NCI-H2196 (cell line): ENCODE measurements around the gene F2.
A peak's percentile ranks its signal among the peaks of the same experiment; 100 is the strongest.
"Not testable (repeated sequence)": the region's sequence is repeated elsewhere in the genome, so short reads cannot be mapped to it uniquely, and the experiment has no call there.

ENCODE experiments used
- DNase-seq: peaks from one replicate; lab custom pipeline; 2025; ENCODE audit not compliant: unreplicated experiment; lab: John Stamatoyannopoulos, UW

F2 gene

GRCh38 chr11:46684367-46684766 is 34.6 kb upstream of the F2 start:
- DNase-seq = no peak

DNA sequence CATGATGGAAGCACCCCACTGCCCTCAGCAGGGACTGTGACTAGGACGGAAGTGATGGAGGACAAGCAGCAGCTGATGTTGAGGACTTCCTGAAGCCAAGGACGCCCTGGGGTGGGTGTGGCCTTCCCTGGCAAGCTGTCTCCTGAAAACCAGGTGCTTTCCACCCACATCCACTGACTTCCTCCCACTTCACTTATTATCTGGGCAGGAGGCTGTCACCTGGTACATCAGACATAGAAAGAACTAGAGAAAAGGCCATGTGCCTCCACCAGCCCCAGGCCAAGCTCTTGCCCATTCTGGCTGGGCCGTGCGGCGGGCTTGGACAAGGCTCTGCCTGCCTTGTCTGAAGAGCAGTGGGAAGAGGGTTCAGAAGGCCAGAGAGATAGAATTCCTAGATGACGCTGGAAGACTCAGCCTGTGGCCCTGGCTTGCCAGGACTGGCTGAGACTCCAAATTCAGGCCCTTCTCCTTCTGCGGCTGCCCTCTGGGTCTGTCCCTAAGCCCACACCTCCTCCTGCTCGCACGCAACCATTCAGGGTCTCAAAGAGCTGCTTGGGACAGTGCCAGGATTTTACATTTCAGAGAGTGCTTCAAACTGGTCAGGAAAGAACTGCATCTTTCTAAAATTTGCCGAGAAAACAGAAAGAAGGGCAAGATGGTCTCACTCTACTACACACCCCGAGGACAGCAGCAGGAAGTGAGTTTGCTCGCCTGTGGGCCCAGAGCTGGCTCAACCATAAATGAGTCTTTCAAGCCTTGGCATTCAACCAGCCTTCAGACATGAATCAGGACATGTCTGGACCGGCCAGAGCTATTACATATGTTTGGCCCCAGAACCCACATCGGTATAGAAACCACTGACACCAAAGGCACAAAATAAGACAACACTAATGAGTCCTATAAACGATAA is 31.9 kb upstream of the F2 start:
- peak; percentile 87 for DNase-seq

DNA sequence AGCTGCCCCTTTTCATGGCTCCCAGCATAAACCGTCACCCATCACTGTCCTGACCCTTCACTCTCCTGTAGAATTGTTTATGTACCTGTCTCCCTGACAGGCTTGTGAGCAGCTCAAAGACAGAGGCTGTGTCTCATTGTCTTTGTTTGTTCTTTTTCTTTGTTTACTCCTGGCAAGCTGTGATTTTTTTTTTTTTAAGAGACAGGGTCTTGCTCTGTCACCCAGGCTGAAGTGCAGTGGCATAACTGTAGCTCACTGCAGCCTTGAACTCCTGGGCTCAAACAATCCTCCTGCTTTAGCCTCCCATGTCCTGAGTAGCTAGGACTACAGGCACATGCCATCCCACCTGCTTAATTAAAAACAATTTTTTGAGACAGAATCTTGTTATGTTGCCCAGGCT is 28.3 kb upstream of the F2 start:
- DNase-seq = no peak

GRCh38 chr11:46692450-46692849 is 26.6 kb upstream of the F2 start:
- DNase-seq = no peak

DNA sequence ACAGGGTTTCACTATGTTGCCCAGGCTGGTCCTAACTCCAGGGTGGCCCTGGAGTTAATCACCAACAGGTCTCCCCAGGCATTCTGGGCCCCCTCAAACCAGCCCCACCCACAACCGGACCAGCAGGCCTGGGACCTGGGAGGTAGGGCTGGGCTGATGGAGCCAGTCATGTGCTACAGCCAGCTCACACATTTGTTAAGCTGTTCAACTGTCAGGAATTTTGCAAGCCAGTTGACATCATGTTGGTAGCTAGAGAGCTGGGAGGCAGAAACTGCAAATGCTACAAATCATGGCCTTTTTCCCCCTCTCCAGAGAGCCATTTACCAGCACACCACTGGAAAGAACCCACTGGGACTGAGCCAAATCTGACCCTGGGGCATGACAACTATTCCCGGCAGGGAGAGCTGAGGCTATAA is 25.4 kb upstream of the F2 start:
- no peak for DNase-seq

GRCh38 chr11:46694072-46694471 is 24.9 kb upstream of the F2 start:
- no peak for DNase-seq

DNA sequence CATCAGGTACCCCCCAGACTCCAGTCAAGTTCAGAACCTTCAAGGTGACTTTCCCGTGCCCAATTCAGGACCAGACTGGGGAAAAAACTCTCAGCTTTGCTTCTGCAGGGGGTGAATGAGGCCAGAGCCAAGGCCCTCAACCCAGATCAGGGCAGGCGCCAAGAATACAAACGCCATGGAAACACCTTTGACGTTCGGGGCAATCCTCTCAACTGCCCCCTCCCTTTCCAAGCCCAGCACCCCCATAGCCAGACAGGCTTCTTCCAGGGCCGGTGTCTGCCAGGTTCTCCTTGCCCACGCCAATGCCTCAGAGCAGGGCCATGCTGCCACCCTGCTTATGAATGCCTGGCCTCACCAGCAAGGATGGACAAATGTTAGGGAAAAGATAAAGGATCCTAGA is 24.4 kb upstream of the F2 start:
- no peak for DNase-seq

GRCh38 chr11:46695345-46696211 is 23.4 kb upstream of the F2 start:
- DNase-seq = no peak

DNA sequence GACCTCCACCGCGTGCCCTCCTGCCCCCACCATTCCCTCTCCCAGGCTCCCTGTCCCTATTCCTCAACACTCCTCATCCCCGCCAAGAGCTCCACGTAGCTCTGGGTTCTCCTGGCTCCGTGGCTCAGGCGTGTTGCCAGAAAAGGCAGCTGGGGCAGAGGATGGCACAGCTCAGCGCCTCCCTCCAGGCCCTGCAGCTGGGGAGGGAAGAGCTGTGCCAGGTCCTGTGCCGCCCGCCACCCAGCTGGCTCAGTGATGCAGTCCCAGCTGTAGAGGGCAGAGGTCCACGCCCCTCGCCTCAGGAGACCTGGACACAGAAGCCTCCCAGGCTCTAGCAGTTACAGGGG is 22.8 kb upstream of the F2 start:
- peak; percentile 91 for DNase-seq

DNA sequence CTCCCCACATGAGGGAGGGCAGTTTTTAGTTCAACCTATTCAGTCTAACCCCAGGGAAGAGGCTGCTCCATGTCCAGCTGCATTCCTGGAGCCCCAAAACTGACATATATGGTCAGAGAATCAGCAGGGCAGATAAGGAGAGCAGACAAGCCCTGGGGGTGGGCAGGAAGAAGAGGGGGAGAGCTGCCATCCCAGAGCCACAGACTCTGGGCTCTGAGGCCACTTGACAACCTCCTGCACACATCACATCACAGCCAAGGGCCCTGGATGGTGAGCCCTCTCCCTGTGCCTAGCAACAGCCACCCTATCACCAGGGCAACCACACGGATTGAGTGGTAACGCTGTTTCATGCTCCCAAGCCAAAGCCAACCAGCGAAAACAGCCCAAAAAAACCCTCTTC is 21.7 kb upstream of the F2 start:
- peak; percentile 62 for DNase-seq

- no peak for DNase-seq
Measured at GRCh38 chr11:46697723-46698122, 21.3 kb upstream of the F2 start.

DNA sequence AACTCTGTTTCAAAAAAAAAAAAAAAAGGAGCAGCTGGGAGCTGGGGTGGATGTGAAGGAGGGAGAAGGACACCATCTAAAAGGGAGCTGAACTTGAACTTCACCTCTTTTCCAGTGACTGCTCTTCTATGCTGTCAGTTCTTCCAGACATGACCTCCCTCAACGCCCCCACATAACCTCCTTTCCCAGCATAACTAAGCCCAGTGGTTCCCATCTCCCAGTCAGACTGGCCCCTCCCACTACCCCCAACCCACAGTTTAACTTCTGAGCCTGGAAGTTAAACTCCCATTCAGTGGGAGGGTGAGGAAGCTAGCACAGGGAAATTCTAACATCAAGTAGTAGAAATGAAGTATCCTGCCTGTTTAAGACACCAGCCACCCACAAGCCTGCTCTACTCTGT is 20.4 kb upstream of the F2 start:
- DNase-seq = no peak

DNA sequence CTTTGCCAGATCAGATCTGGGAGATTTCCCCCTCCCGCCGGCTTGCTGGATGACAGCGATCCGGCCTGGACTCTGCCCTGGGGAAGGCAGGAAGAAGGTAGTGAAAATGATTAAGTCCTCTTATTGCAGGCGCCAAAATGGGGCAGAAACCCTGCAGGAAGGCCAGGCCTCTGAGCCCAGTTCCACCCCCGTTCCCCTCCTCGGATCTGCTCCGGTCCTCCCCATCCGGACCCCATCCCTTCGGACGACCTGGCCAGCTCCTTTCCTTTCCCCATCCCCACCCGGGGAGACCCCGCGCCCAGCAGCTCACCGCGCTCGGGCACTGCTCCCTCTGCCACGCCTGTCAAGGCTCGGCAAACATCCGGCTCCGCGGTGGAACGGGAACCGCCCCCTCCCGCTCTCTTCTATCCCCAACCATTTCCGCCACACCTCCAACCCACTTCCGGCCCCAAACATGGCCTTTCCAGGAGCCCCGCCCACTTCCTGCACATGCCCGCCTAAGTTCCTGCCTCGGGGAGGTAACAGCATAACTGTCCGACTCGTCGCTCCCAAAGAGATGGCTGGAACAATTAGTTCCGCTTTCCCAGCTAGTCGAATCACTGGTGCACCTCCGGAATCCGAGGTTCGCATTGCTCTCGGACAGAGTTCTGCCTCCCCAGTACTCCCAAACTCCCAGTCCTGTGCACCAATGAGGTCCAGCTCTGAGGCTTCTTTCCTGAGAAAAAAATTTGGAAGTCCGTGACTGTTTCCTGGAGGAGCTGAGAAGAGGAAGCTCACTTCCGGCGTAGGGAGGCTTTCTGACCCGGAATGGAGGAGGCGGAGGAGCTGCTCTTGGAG is 18.6 kb upstream of the F2 start, which contains the start of the genes ARHGAP1 and ZNF408:
Gene ARHGAP1, minus strand, starts transcription at position 379 of the 837 bp plus-strand sequence. CDS start 4,512 bp downstream, outside the sequence.
Gene ZNF408, plus strand, starts transcription at position 791 of the 837 bp plus-strand sequence. Its CDS starts 17 bp downstream, at position 808.
- peak; percentile 99 for DNase-seq

DNA sequence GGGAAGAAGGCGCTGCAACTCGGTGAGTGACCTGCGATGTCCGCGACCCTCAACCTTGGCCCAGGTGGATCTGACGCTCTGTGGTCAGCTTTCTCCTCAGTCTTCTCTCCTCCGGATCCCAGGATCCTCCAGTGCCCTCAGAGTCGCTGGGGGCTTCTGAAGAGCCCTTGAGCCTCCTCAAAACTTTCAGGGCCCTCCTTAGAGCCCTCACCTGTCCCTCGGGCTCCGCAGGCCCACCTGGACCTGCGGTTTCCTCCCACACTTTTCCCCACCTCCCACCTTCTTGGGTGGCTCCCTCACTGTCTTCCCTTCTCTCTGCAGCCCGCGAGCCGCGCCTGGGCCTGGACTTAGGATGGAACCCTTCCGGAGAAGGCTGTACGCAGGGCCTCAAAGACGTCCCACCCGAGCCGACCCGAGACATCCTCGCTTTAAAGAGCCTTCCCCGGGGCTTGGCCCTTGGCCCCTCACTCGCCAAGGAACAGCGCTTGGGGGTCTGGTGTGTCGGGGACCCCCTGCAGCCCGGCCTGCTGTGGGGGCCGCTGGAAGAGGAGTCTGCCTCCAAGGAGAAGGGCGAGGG is 17.8 kb upstream of the F2 start:
- no peak for DNase-seq

GRCh38 chr11:46705070-46705688 is 13.8 kb upstream of the F2 start:
- no peak for DNase-seq

- DNase-seq = no peak
Measured at GRCh38 chr11:46706886-46707285, 12.1 kb upstream of the F2 start.

GRCh38 chr11:46709351-46709750 is 9.7 kb upstream of the F2 start:
- not testable (repeated sequence) for DNase-seq

- no peak for DNase-seq
Measured at GRCh38 chr11:46710821-46711269, 8.2 kb upstream of the F2 start.

GRCh38 chr11:46711303-46711702 is 7.7 kb upstream of the F2 start:
- no peak for DNase-seq
